Measurements from ENCODE around the gene RAB11FIP3.

DNA sequence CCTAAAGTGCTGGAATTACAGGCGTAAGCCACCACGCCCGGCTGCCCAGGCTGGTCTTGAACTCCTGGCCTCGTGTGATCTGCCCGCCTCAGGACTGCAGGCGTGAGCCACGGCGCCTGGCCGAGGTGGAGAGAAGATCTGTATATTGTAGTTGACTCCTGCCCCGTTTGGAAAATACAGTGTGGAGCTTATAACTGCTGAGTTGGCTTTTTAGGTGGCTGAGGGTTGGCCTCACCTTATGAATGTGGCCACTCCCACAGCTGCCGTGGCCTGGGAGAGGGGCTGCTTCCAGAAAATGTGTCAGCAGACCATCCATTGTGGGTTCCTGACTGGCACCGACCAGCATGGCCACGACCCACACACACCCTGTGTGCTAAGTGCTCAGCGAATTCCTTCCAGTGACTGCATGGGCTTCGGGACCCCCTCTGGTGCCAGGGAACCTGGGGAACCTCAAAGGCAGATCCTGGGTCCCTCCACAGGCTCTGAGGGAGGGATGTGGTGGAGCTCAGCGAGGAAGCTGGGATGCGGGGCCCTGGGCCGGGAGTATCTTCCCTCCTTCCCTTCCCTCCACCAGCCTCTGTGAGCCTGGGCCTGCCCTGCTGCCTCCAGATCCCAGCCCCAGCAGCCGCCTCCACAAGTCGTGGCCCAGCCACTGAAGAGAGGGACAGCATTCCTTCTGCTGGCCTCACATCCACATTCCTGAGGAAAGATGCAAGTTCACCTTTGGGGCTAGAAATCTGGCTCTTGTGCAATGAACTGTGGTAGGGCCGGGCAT is 10.9 kb upstream of the RAB11FIP3 start:
- no peak for TF ChIP-seq EZH2phosphoT487 (IDR thresholded peaks at IDR 0.05; ENCODE audit: borderline replicate concordance)
- no peak for TF ChIP-seq MAX (IDR thresholded peaks at IDR 0.05)
- TF ChIP-seq POLR2AphosphoS5 (IDR thresholded peaks at IDR 0.05; ENCODE audit: low read depth, low read length) = no peak
- TF ChIP-seq CTCF (IDR thresholded peaks at IDR 0.05 in 2 of 3, conservative IDR thresholded peaks at IDR 0.05 in 1 of 3; ENCODE audit: borderline replicate concordance in 1 of 3, insufficient read depth in 1 of 3, low read depth in 2 of 3, low read length in 2 of 3) = no peak
- no peak for TF ChIP-seq POLR2A (IDR thresholded peaks at IDR 0.05; ENCODE audit: borderline replicate concordance, extremely low read depth, insufficient read depth, insufficient read length)
- TF ChIP-seq EZH2 (IDR thresholded peaks at IDR 0.05) = no peak
- TF ChIP-seq ZNF274 (IDR thresholded peaks at IDR 0.05; ENCODE audit: low read depth, low read length) = no peak
- no peak for TF ChIP-seq RAD21 (IDR thresholded peaks at IDR 0.05; ENCODE audit: low read depth)
- TF ChIP-seq, protein P1, sequence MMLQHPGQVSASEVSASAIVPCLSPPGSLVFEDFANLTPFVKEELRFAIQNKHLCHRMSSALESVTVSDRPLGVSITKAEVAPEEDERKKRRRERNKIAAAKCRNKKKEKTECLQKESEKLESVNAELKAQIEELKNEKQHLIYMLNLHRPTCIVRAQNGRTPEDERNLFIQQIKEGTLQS (IDR thresholded peaks at IDR 0.05) = no peak
- no peak for TF ChIP-seq SP1 (IDR thresholded peaks at IDR 0.05; ENCODE audit: low read depth)
- TF ChIP-seq JUND (IDR thresholded peaks at IDR 0.05) = no peak
- TF ChIP-seq EGR1 (IDR thresholded peaks at IDR 0.05; ENCODE audit: low read depth) = no peak
- TF ChIP-seq YY1 (IDR thresholded peaks at IDR 0.05; ENCODE audit: extremely low read depth, insufficient replicate concordance, low read depth, low read length) = no peak
- no peak for TF ChIP-seq ELF1 (IDR thresholded peaks at IDR 0.05; ENCODE audit: borderline replicate concordance, low read depth)
